MM.1S (cell line): ENCODE results near the gene BRI3.

ENCODE experiments used
- DNase-seq: peaks from one replicate; pipeline ENCODE4 v3.0.0-alpha.2; 2015
- H2AFZ ChIP-seq: fragments of 300-600 bp; sonication (generic); 2 replicates; pipeline ENCODE4 v1.6.0; 2016; ENCODE audit warnings: antibody characterized with exemption, low read length
- H3F3A ChIP-seq: fragments of 300-600 bp; sonication (generic); 2 replicates; pipeline ENCODE4 v1.6.1; 2016; ENCODE audit warnings: mild to moderate bottlenecking, antibody characterized with exemption, low read length, moderate library complexity, mixed read lengths; ENCODE audit not compliant: insufficient read depth
- H3K27ac ChIP-seq: fragments of 300-600 bp; sonication (generic); 2 replicates; pipeline ENCODE4 v1.5.1; 2016; ENCODE audit warnings: mild to moderate bottlenecking, low read length
- H3K27me3 ChIP-seq: fragments of 300-600 bp; sonication (generic); replicated peaks from 2 replicates; pipeline ENCODE4 v1.6.0; 2016; ENCODE audit warnings: low read length; ENCODE audit not compliant: insufficient read depth
- H3K36me3 ChIP-seq: fragments of 300-600 bp; sonication (generic); replicated peaks from 2 replicates; pipeline ENCODE4 v1.6.1; 2016; ENCODE audit warnings: mild to moderate bottlenecking, low read length, mixed read lengths; ENCODE audit not compliant: insufficient read depth
- H3K4me1 ChIP-seq: fragments of 300-600 bp; sonication (generic); 2 replicates; pipeline ENCODE4 v1.6.1; 2016; ENCODE audit warnings: low read length, mixed read lengths
- H3K4me2 ChIP-seq: fragments of 300-600 bp; sonication (generic); 2 replicates; pipeline ENCODE4 v1.6.0; 2016; ENCODE audit warnings: low read depth, low read length
- H3K4me3 ChIP-seq: fragments of 300-600 bp; sonication (generic); 2 replicates; pipeline ENCODE4 v1.5.1; 2016; ENCODE audit warnings: low read length, mixed read lengths
- H3K79me2 ChIP-seq: fragments of 300-600 bp; sonication (generic); 2 replicates; pipeline ENCODE4 v1.6.1; 2016; ENCODE audit warnings: mixed run types, low read length, mixed read lengths
- H3K9ac ChIP-seq: fragments of 300-600 bp; sonication (generic); 2 replicates; pipeline ENCODE4 v1.6.1; 2016; ENCODE audit warnings: low read length, mixed read lengths
- H3K9me2 ChIP-seq: fragments of 300-600 bp; sonication (generic); replicated peaks from 2 replicates; pipeline ENCODE4 v1.6.1; 2016; ENCODE audit warnings: mild to moderate bottlenecking, low read length, mixed read lengths; ENCODE audit not compliant: insufficient read depth
- H3K9me3 ChIP-seq: fragments of 300-600 bp; sonication (generic); replicated peaks from 2 replicates; pipeline ENCODE4 v1.6.1; 2016; ENCODE audit warnings: mild to moderate bottlenecking, low read length, mixed read lengths; ENCODE audit not compliant: insufficient read depth
- H4K20me1 ChIP-seq: fragments of 300-600 bp; sonication (generic); 2 replicates; pipeline ENCODE4 v1.6.1; 2016; ENCODE audit warnings: mild to moderate bottlenecking, low read length, moderate library complexity, mixed read lengths; ENCODE audit not compliant: insufficient read depth
- CTCF ChIP-seq: fragments of 300-600 bp; sonication (generic); IDR thresholded peaks from 2 replicates; pipeline ENCODE4 v1.5.1; 2016; ENCODE audit warnings: antibody characterized with exemption, low read length, mixed read lengths
- EZH2 ChIP-seq: fragments of 300-600 bp; sonication (generic); optimal IDR thresholded peaks from 2 replicates; pipeline ENCODE3; 2017; ENCODE audit warnings: low read depth, mild to moderate bottlenecking, antibody characterized with exemption, low read length, mixed read lengths
- EZH2phosphoT487 ChIP-seq: fragments of 300-600 bp; sonication (generic); IDR thresholded peaks from 2 replicates; pipeline ENCODE4 v1.6.1; 2018; ENCODE audit warnings: antibody characterized with exemption, low read length

BRI3 gene

GRCh38 chr7:98296833-98297232 is 15.3 kb downstream of the BRI3 start:
- Histone ChIP-seq H2AFZ (no peak overlapping the region), H3K36me3 (no peaks in the 10 kb centered on the region; the same call in 1 of the 2 replicates), H3K4me3 (no peak overlapping the region), H3K27ac (no peak overlapping the region), H3K4me2 (no peak overlapping the region), H4K20me1 (no peaks in the 10 kb centered on the region), H3F3A (no peaks in the 10 kb centered on the region), H3K9me2 (no peaks in the 10 kb centered on the region), H3K4me1 (no peaks in the 10 kb centered on the region), H3K79me2 (peaks cover 9% of the 10 kb centered on the region), H3K9ac (no peak overlapping the region), H3K9me3 (no peaks in the 10 kb centered on the region), H3K27me3 (no peaks in the 10 kb centered on the region)
- DNase-seq, result no peak
- TF ChIP-seq EZH2 (no peak), CTCF (no peak), EZH2phosphoT487 (no peak)

- Histone ChIP-seq H3F3A (no peaks in the 10 kb centered on the region), H3K4me2 (no peak overlapping the region), H3K9ac (no peak overlapping the region), H2AFZ (no peak overlapping the region), H3K4me3 (no peak overlapping the region), H3K79me2 (no peaks in the 10 kb centered on the region), H3K27ac (no peak overlapping the region), H3K36me3 (no peaks in the 10 kb centered on the region; the same call in 1 of the 2 replicates), H4K20me1 (no peaks in the 10 kb centered on the region), H3K9me2 (no peaks in the 10 kb centered on the region), H3K4me1 (no peaks in the 10 kb centered on the region), H3K9me3 (no peaks in the 10 kb centered on the region), H3K27me3 (no peaks in the 10 kb centered on the region)
- DNase-seq, result no peak
- TF ChIP-seq EZH2phosphoT487 (no peak), EZH2 (no peak), CTCF (no peak)
Measured at GRCh38 chr7:98297626-98298286, 16.3 kb downstream of the BRI3 start.

- Histone ChIP-seq H3K36me3 (no peaks in the 10 kb centered on the region), H2AFZ (no peak overlapping the region)
- no peak for DNase-seq
Measured at GRCh38 chr7:98300595-98301372, 19.3 kb downstream of the BRI3 start.

More at GRCh38 chr7:98300595-98301372, 19.3 kb downstream of the BRI3 start:
- no peak overlapping the region for H3K9ac ChIP-seq
- H3K27ac ChIP-seq, result no peak overlapping the region
- H3F3A ChIP-seq, result no peaks in the 10 kb centered on the region
- H3K27me3 ChIP-seq, result no peaks in the 10 kb centered on the region
- H3K79me2 ChIP-seq, result no peaks in the 10 kb centered on the region
- H3K4me1 ChIP-seq, result no peaks in the 10 kb centered on the region
- H3K4me3 ChIP-seq, result no peak overlapping the region
- H3K4me2 ChIP-seq, result no peak overlapping the region
- no peaks in the 10 kb centered on the region for H4K20me1 ChIP-seq
- H3K9me2 ChIP-seq, result no peaks in the 10 kb centered on the region
- H3K9me3 ChIP-seq, result no peaks in the 10 kb centered on the region
- no peak for TF ChIP-seq EZH2
- no peak for TF ChIP-seq CTCF
- no peak for TF ChIP-seq EZH2phosphoT487
